HepG2 (cell line): ENCODE data around the gene IQGAP2. TPM values are rescaled to one million over a fixed set of nuclear protein-coding genes. Genes with fewer than 3 reads are reported as not detected.

ENCODE experiments used
- CBX5 ChIP-seq: sonication (generic); formaldehyde crosslinking; IDR thresholded peaks from 2 replicates; pipeline ENCODE4 v1.4.0; 2020; ENCODE audit warnings: missing genetic modification reagents, borderline replicate concordance
- CHCHD3 ChIP-seq: sonication (generic); formaldehyde crosslinking; IDR thresholded peaks from 2 replicates; pipeline ENCODE4 v1.8.0; 2022; ENCODE audit warnings: mild to moderate bottlenecking, missing genetic modification reagents, moderate library complexity
- CHD2 ChIP-seq: IDR thresholded peaks from 2 replicates; pipeline ENCODE4 v1.6.1; 2011; ENCODE audit warnings: low read depth, low read length, improper control_type of control experiment
- EHMT2 ChIP-seq: fragments of 200-600 bp; sonication (generic); IDR thresholded peaks from 2 replicates; pipeline ENCODE4 v1.7.0; 2017; ENCODE audit warnings: antibody characterized with exemption, low read depth, low read length, borderline replicate concordance
- JUN ChIP-seq: sonication (generic); formaldehyde crosslinking; IDR thresholded peaks from 2 replicates; pipeline ENCODE4 v1.4.0; 2020; ENCODE audit warnings: mild to moderate bottlenecking, missing genetic modification reagents
- MAF1 ChIP-seq: sonication (generic); formaldehyde crosslinking; IDR thresholded peaks from 2 replicates; pipeline ENCODE4 v1.5.0; 2020; ENCODE audit warnings: missing genetic modification reagents, borderline replicate concordance
- NFE2L1 ChIP-seq: sonication (generic); formaldehyde crosslinking; IDR thresholded peaks from 2 replicates; pipeline ENCODE4 v1.4.0; 2020; ENCODE audit warnings: missing genetic modification reagents, mild to moderate bottlenecking, borderline replicate concordance
- PHF20 ChIP-seq: sonication (generic); formaldehyde crosslinking; IDR thresholded peaks from 2 replicates; pipeline ENCODE4 v1.5.0; 2020; ENCODE audit warnings: mild to moderate bottlenecking, missing genetic modification reagents
- TBX3 ChIP-seq: fragments of 450-650 bp; IDR thresholded peaks from 2 replicates; pipeline ENCODE4 v1.6.1; 2017; ENCODE audit warnings: antibody characterized with exemption, mild to moderate bottlenecking, inconsistent platforms, borderline replicate concordance
- TCF12 ChIP-seq, 2 experiments: fragments of 450-650 bp in 1 of 2; sonication (generic) in 1 of 2; formaldehyde crosslinking in 1 of 2; IDR thresholded peaks; 2 replicates each; pipeline versions ENCODE4 v1.6.1 to v1.8.0; 2017 to 2022; ENCODE audit warnings: antibody characterized with exemption in 1 of 2, mild to moderate bottlenecking in 1 of 2, missing genetic modification reagents in 1 of 2, moderate library complexity in 1 of 2
- ZBTB25 ChIP-seq: IDR thresholded peaks from 2 replicates; pipeline ENCODE4 v1.6.1; 2018; ENCODE audit warnings: missing genetic modification reagents
- ZBTB33 ChIP-seq: sonication (generic); formaldehyde crosslinking; IDR thresholded peaks from 2 replicates; pipeline ENCODE4 v1.4.0; 2020; ENCODE audit warnings: missing genetic modification reagents
- ZNF142 ChIP-seq: sonication (generic); formaldehyde crosslinking; IDR thresholded peaks from 2 replicates; pipeline ENCODE4 v1.4.0; 2020; ENCODE audit warnings: missing genetic modification reagents
- ZNF160 ChIP-seq: sonication (generic); formaldehyde crosslinking; IDR thresholded peaks from 2 replicates; pipeline ENCODE4 v1.8.0; 2022; ENCODE audit warnings: mild to moderate bottlenecking, inconsistent platforms, missing genetic modification reagents
- ZNF207 ChIP-seq: fragments of 450-650 bp; IDR thresholded peaks from 2 replicates; pipeline ENCODE4 v1.6.1; 2016; ENCODE audit warnings: antibody characterized with exemption, borderline replicate concordance
- ZNF383 ChIP-seq: sonication (generic); formaldehyde crosslinking; IDR thresholded peaks from 2 replicates; pipeline ENCODE4 v1.4.0; 2020; ENCODE audit warnings: missing genetic modification reagents, mild to moderate bottlenecking, borderline replicate concordance
- ZNF441 ChIP-seq: sonication (generic); formaldehyde crosslinking; IDR thresholded peaks from 2 replicates; pipeline ENCODE4 v1.7.0; 2021; ENCODE audit warnings: missing genetic modification reagents, borderline replicate concordance
- ZNF503 ChIP-seq: sonication (generic); formaldehyde crosslinking; IDR thresholded peaks from 2 replicates; pipeline ENCODE4 v1.4.0; 2020; ENCODE audit warnings: missing genetic modification reagents
- ZNF552 ChIP-seq: sonication (generic); formaldehyde crosslinking; IDR thresholded peaks from 2 replicates; pipeline ENCODE4 v1.9.0; 2022; ENCODE audit warnings: missing genetic modification reagents, mild to moderate bottlenecking, borderline replicate concordance
- polyA plus RNA-seq, 8 experiments: library from polyadenylated mRNA; depleted of rRNA in 3 of 8; stranded (reverse) in 7 of 8; unstranded in 1 of 8; fragments of >200 nt; fragmentation: Illumina TruSeq in 4 of 8; extraction: Trizol in 4 of 8; gene quantifications; 2 replicates each; pipeline versions ENCODE4 v1.2.1 to v1.2.3, GENCODE V29; 2011 to 2016; ENCODE audit warnings: low read depth in 4 of 8, missing spikeins in 1 of 8, mixed read lengths in 1 of 8; ENCODE audit not compliant: insufficient read depth in 1 of 8
- total RNA-seq, 5 experiments: library from RNA; depleted of rRNA; stranded (reverse); fragments of >200 nt; fragmentation: Illumina TruSeq; extraction: Trizol; gene quantifications; 2 replicates each; pipeline ENCODE4 v1.2.3, GENCODE V29; 2016; ENCODE audit warnings: low read depth in 1 of 5

IQGAP2 gene
- total and polyA plus RNA-seq, 2 of the 13 experiments (the other 11 are each of a cell fraction or from before 2014, with no cell fraction given), result 35.2 to 83.3 TPM

GRCh38 chr5:76493190-76493837 is 90.2 kb downstream of the IQGAP2 start (continued):
- TF ChIP-seq ZNF142 (CRISPR knock-in tag), result no peak
- no peak for TF ChIP-seq ZBTB33 (CRISPR knock-in tag)
- no peak for TF ChIP-seq ZNF383 (CRISPR knock-in tag)
- TF ChIP-seq ZBTB25, result no peak
- peak; percentile 79 for TF ChIP-seq ZNF503 (CRISPR knock-in tag)
- TF ChIP-seq TCF12 (IDR thresholded peaks at IDR 0.05), result no peak
- no peak for TF ChIP-seq TCF12 (CRISPR knock-in tag; IDR thresholded peaks at IDR 0.05)
- TF ChIP-seq JUN (CRISPR knock-in tag), result no peak
- no peak for TF ChIP-seq PHF20 (CRISPR knock-in tag)
- TF ChIP-seq EHMT2, result no peak
- no peak for TF ChIP-seq CHCHD3 (CRISPR knock-in tag)
- no peak for TF ChIP-seq MAF1 (CRISPR knock-in tag)
- no peak for TF ChIP-seq ZNF160
- 0 out of 2 replicates have a peak, but pooled peaks have one; percentile 14 for TF ChIP-seq CBX5
- TF ChIP-seq NFE2L1 (CRISPR knock-in tag), result no peak
- peak; percentile 89 for TF ChIP-seq TBX3
- TF ChIP-seq ZNF552 (CRISPR knock-in tag), result no peak
- TF ChIP-seq ZNF441 (CRISPR knock-in tag), result no peak
- no peak for TF ChIP-seq CHD2
- no peak for TF ChIP-seq ZNF207
